Dermis microvascular lymphatic vessel endothelial cell (primary cell): ENCODE results near the gene KRTAP12-2. TPM values are rescaled to one million over a fixed set of nuclear protein-coding genes. Genes with fewer than 3 reads are reported as not detected.

Experiments used
- DNase-seq, 2 donors: peaks; one replicate each; pipeline versions ENCODE4 v3.0.0 to v3.0.0-alpha.2; 2010; ENCODE audit warnings: low read depth in 2 of 2
- total RNA-seq: library from RNA; depleted of rRNA; stranded (reverse); fragments of >200 nt; gene quantifications from 2 replicates; pipeline ENCODE4 v1.2.1, GENCODE V29; 2014

The KRTAP12-2 gene
- not detected in 2 replicates for total RNA-seq

- no peak for DNase-seq
Measured at GRCh38 chr21:44666401-44667320, at the start of gene KRTAP12-2. TSS of gene KRTAP12-2 (minus strand) at chr21:44666927. CDS start at chr21:44666886, 41 bp downstream.

- DNase-seq, result no peak
Measured at GRCh38 chr21:44714905-44715304, 48.2 kb upstream of the KRTAP12-2 start.

GRCh38 chr21:44713846-44714245 lies 47.1 kb upstream of the KRTAP12-2 start:
- no peak for DNase-seq

GRCh38 chr21:44713130-44713529 lies 46.4 kb upstream of the KRTAP12-2 start:
- DNase-seq, result no peak

- no peak for DNase-seq
Measured at GRCh38 chr21:44712203-44713028, 45.7 kb upstream of the KRTAP12-2 start.

GRCh38 chr21:44711327-44712202 lies 44.8 kb upstream of the KRTAP12-2 start, which contains the start of gene TSPEAR:
TSS of gene TSPEAR (minus strand) at chr21:44711572. CDS start at chr21:44711514, 58 bp downstream.
- no peak for DNase-seq

- no peak for DNase-seq
Measured at GRCh38 chr21:44710756-44711326, 44.1 kb upstream of the KRTAP12-2 start.

GRCh38 chr21:44710294-44710665 lies 43.6 kb upstream of the KRTAP12-2 start:
- no peak for DNase-seq

GRCh38 chr21:44709426-44710293 lies 42.9 kb upstream of the KRTAP12-2 start:
- DNase-seq, result no peak

- no peak for DNase-seq
Measured at GRCh38 chr21:44708866-44709425, 42.2 kb upstream of the KRTAP12-2 start.

- DNase-seq, result no peak
Measured at GRCh38 chr21:44708213-44708865, 41.6 kb upstream of the KRTAP12-2 start.

- no peak for DNase-seq
Measured at GRCh38 chr21:44706706-44707581, 40.2 kb upstream of the KRTAP12-2 start.

GRCh38 chr21:44706026-44706705 lies 39.4 kb upstream of the KRTAP12-2 start:
- no peak for DNase-seq

GRCh38 chr21:44704636-44705001 lies 37.9 kb upstream of the KRTAP12-2 start:
- DNase-seq, result no peak

- no peak for DNase-seq
Measured at GRCh38 chr21:44703731-44704635, 37.3 kb upstream of the KRTAP12-2 start.

GRCh38 chr21:44702973-44703730 lies 36.4 kb upstream of the KRTAP12-2 start:
- no peak for DNase-seq
